GM18907 (cell line): Measurements from ENCODE around the gene BTBD18.

Experiments
- ATAC-seq: cut with Tn5 transposase; IDR thresholded peaks from one replicate; pipeline ENCODE4 v1.9.1; 2021; ENCODE audit warnings: mild to moderate bottlenecking, moderate library complexity; ENCODE audit not compliant: unreplicated experiment

The BTBD18 gene

GRCh38 chr11:57751676-57752253 lies at the start of gene BTBD18:
TSS of gene BTBD18 (minus strand) at chr11:57751819. CDS start at chr11:57751188, 631 bp downstream.
- ATAC-seq, result no peak

GRCh38 chr11:57801183-57801485 lies 49.5 kb upstream of the BTBD18 start:
- ATAC-seq, result no peak

- ATAC-seq, result peak; percentile 88
These were observed 49.0 kb upstream of the BTBD18 start for GRCh38 chr11:57800444-57801182.

- no peak for ATAC-seq
These were observed 47.4 kb upstream of the BTBD18 start for GRCh38 chr11:57798905-57799559.

GRCh38 chr11:57793351-57794115 lies 41.9 kb upstream of the BTBD18 start:
- ATAC-seq, result no peak

- peak; percentile 25 for ATAC-seq
These were observed 41.3 kb upstream of the BTBD18 start for GRCh38 chr11:57792870-57793269.

GRCh38 chr11:57792060-57792541 lies 40.5 kb upstream of the BTBD18 start:
- peak; percentile 80 for ATAC-seq

GRCh38 chr11:57791321-57792059 lies 39.9 kb upstream of the BTBD18 start:
- no peak for ATAC-seq

- no peak for ATAC-seq
These were observed 37.1 kb upstream of the BTBD18 start for GRCh38 chr11:57788703-57789088.

- peak; percentile 48 for ATAC-seq
These were observed 36.5 kb upstream of the BTBD18 start for GRCh38 chr11:57787920-57788702.

GRCh38 chr11:57787006-57787604 lies 35.5 kb upstream of the BTBD18 start:
- ATAC-seq, result no peak

GRCh38 chr11:57786436-57786835 lies 34.8 kb upstream of the BTBD18 start:
- ATAC-seq, result no peak

GRCh38 chr11:57785072-57785471 lies 33.5 kb upstream of the BTBD18 start:
- ATAC-seq, result no peak

GRCh38 chr11:57781529-57781943 lies 29.9 kb upstream of the BTBD18 start:
- ATAC-seq, result no peak

- ATAC-seq, result no peak
These were observed 27.7 kb upstream of the BTBD18 start for GRCh38 chr11:57779276-57779675.

- no peak for ATAC-seq
These were observed 26.9 kb upstream of the BTBD18 start for GRCh38 chr11:57778318-57779037.

GRCh38 chr11:57777969-57778317 lies 26.3 kb upstream of the BTBD18 start:
- no peak for ATAC-seq

- no peak for ATAC-seq
These were observed 25.1 kb upstream of the BTBD18 start for GRCh38 chr11:57776577-57777210.
